Duodenal mucosa (tissue), 2 donors: ENCODE results near the gene SOX18.

ENCODE experiments used
- H3K27ac ChIP-seq: one replicate; pipeline ENCODE4 v1.7.0; 2013; ENCODE audit warnings: low read depth, low read length
- H3K27me3 ChIP-seq, 2 donors: one replicate each; pipeline ENCODE4 v1.7.0; 2013; ENCODE audit warnings: low read length in 2 of 2, control low read depth in 1 of 2; ENCODE audit not compliant: insufficient read depth in 2 of 2, control insufficient read depth in 1 of 2
- H3K36me3 ChIP-seq, 2 donors: one replicate each; pipeline ENCODE4 v1.7.0; 2013; ENCODE audit warnings: low read length in 2 of 2, control low read depth in 1 of 2; ENCODE audit not compliant: insufficient read depth in 2 of 2, control insufficient read depth in 1 of 2
- H3K4me1 ChIP-seq, 2 donors: one replicate each; pipeline ENCODE4 v1.7.0; 2013; ENCODE audit warnings: low read length in 2 of 2, control low read depth in 1 of 2; ENCODE audit not compliant: insufficient read depth in 2 of 2, control insufficient read depth in 1 of 2
- H3K4me3 ChIP-seq, 2 donors: one replicate each; pipeline ENCODE4 v1.7.0; 2013; ENCODE audit warnings: low read length in 2 of 2, low read depth in 1 of 2
- H3K9ac ChIP-seq, 2 donors: one replicate each; pipeline ENCODE4 v1.7.0; 2013; ENCODE audit warnings: low read length in 2 of 2, low read depth in 1 of 2
- H3K9me3 ChIP-seq, 2 donors: one replicate each; pipeline ENCODE4 v1.7.0; 2013; ENCODE audit warnings: low read length in 2 of 2, control low read depth in 1 of 2; ENCODE audit not compliant: control insufficient read depth in 1 of 2

Gene SOX18

GRCh38 chr20:64052326-64052722 is 2.9 kb upstream of the SOX18 start:
- no peak overlapping the region for H3K9ac ChIP-seq
- no peaks in the 10 kb centered on the region for H3K9me3 ChIP-seq
- no peak overlapping the region for H3K27ac ChIP-seq
- H3K4me1 ChIP-seq, result peaks cover under 1 to 4% of the 10 kb centered on the region in 2 donors
- no peaks in the 10 kb centered on the region for H3K36me3 ChIP-seq
- no peak overlapping the region for H3K4me3 ChIP-seq
- H3K27me3 ChIP-seq, result peaks cover 65 to 69% of the 10 kb centered on the region in 2 donors

- Histone ChIP-seq H3K9ac (no peak overlapping the region), H3K36me3 (no peaks in the 10 kb centered on the region), H3K27me3 (peaks cover 63 to 69% of the 10 kb centered on the region in 2 donors), H3K27ac (peak overlapping the region; percentile 50), H3K4me3 (no peak overlapping the region), H3K9me3 (no peaks in the 10 kb centered on the region), H3K4me1 (no peaks in the 10 kb centered on the region)
Observed at GRCh38 chr20:64051561-64052325, 2.3 kb upstream of the SOX18 start.

- Histone ChIP-seq H3K4me3 (no peak overlapping the region), H3K36me3 (no peaks in the 10 kb centered on the region), H3K27me3 (peaks cover 67 to 71% of the 10 kb centered on the region in 2 donors), H3K9ac (no peak overlapping the region), H3K27ac (peak overlapping the region; percentile 44), H3K9me3 (no peaks in the 10 kb centered on the region), H3K4me1 (no peaks in the 10 kb centered on the region)
Observed at GRCh38 chr20:64051033-64051452, 1.6 kb upstream of the SOX18 start.

- no peaks in the 10 kb centered on the region for H3K4me1 ChIP-seq
- H3K9ac ChIP-seq, result no peak overlapping the region
- no peaks in the 10 kb centered on the region for H3K36me3 ChIP-seq
- no peaks in the 10 kb centered on the region for H3K9me3 ChIP-seq
- peaks cover 68 to 71% of the 10 kb centered on the region in 2 donors for H3K27me3 ChIP-seq
- H3K27ac ChIP-seq, result peak overlapping the region; percentile 44
- no peak overlapping the region for H3K4me3 ChIP-seq
Observed at GRCh38 chr20:64050261-64051032, 1.0 kb upstream of the SOX18 start.

GRCh38 chr20:64049878-64050260 is 430 bp upstream of the SOX18 start:
- Histone ChIP-seq H3K36me3 (no peaks in the 10 kb centered on the region), H3K9me3 (no peaks in the 10 kb centered on the region), H3K27ac (no peak overlapping the region), H3K4me1 (no peaks in the 10 kb centered on the region), H3K27me3 (peaks cover 66 to 72% of the 10 kb centered on the region in 2 donors), H3K9ac (no peak overlapping the region), H3K4me3 (no peak overlapping the region)

- H3K27me3 ChIP-seq, result peaks cover 61 to 76% of the 10 kb centered on the region in 2 donors
- H3K9me3 ChIP-seq, result no peaks in the 10 kb centered on the region
- no peak overlapping the region for H3K27ac ChIP-seq
- H3K4me1 ChIP-seq, result no peaks in the 10 kb centered on the region
- H3K4me3 ChIP-seq, result no peak overlapping the region
- H3K36me3 ChIP-seq, result no peaks in the 10 kb centered on the region
- H3K9ac ChIP-seq, result no peak overlapping the region
Observed at GRCh38 chr20:64048402-64049044, 916 bp downstream of the SOX18 start.

- Histone ChIP-seq H3K9ac (no peak overlapping the region), H3K4me1 (no peaks in the 10 kb centered on the region), H3K9me3 (no peaks in the 10 kb centered on the region), H3K36me3 (no peaks in the 10 kb centered on the region), H3K27ac (no peak overlapping the region), H3K4me3 (no peak overlapping the region), H3K27me3 (peaks cover 57 to 76% of the 10 kb centered on the region in 2 donors)
Observed at GRCh38 chr20:64047968-64048401, 1.5 kb downstream of the SOX18 start.

GRCh38 chr20:64047046-64047389 is 2.4 kb downstream of the SOX18 start:
- no peaks in the 10 kb centered on the region for H3K4me1 ChIP-seq
- no peak overlapping the region for H3K27ac ChIP-seq
- no peaks in the 10 kb centered on the region for H3K36me3 ChIP-seq
- no peak overlapping the region for H3K9ac ChIP-seq
- H3K4me3 ChIP-seq, result no peak overlapping the region
- no peaks in the 10 kb centered on the region for H3K9me3 ChIP-seq
- peaks cover 52 to 71% of the 10 kb centered on the region in 2 donors for H3K27me3 ChIP-seq

GRCh38 chr20:64045346-64046011 is 4.0 kb downstream of the SOX18 start:
- peaks cover 52 to 72% of the 10 kb centered on the region in 2 donors for H3K27me3 ChIP-seq
- H3K4me3 ChIP-seq, result no peak overlapping the region
- no peak overlapping the region for H3K9ac ChIP-seq
- no peaks in the 10 kb centered on the region for H3K36me3 ChIP-seq
- H3K9me3 ChIP-seq, result no peaks in the 10 kb centered on the region
- no peaks in the 10 kb centered on the region for H3K4me1 ChIP-seq
- no peak overlapping the region for H3K27ac ChIP-seq
